Endothelial cell of umbilical vein (primary cell): ENCODE measurements around the gene TPPP2. TPM values are rescaled to one million over a fixed set of nuclear protein-coding genes. Genes with fewer than 3 reads are reported as not detected.

Experiments
- BruUV-seq: library from RNA; stranded (reverse); fragments of 400-500 nt; replicated peaks from 2 replicates; lab custom pipeline; 2021; lab: Mats Ljungman, UMichigan
- CTCF ChIA-PET: fragments of 300-600, 350-600 bp; sonication (Branson Sonifier 250); formaldehyde crosslinking; loops from one replicate; lab custom pipeline; 2021; ENCODE audit warnings: antibody characterized with exemption, inconsistent platforms; lab: Charles Lee
- POLR2A ChIA-PET: fragments of 300-600, 350-600 bp; sonication (Branson Sonifier 250); formaldehyde crosslinking; loops from one replicate; lab custom pipeline; 2021; ENCODE audit warnings: antibody characterized with exemption, inconsistent platforms; lab: Charles Lee
- DNase-seq: peaks from one replicate; pipeline ENCODE4 v3.0.0-alpha.2; 2011; ENCODE audit warnings: low read depth, low spot score
- FAIRE-seq: peaks from 2 replicates; lab custom pipeline; 2011; peaks lifted over from hg19 to GRCh38; lab: Jason Lieb, UNC
- H2AFZ ChIP-seq: 2 replicates; pipeline ENCODE4 v1.6.0; 2012; ENCODE audit warnings: low read depth, low read length, control low read depth, inconsistent platforms
- H3K27ac ChIP-seq: 2 replicates; pipeline ENCODE4 v1.5.1; 2011; ENCODE audit warnings: low read depth, mild to moderate bottlenecking, control low read depth, low read length, moderate library complexity; ENCODE audit not compliant: insufficient read depth
- H3K27me3 ChIP-seq, 2 experiments: 2 replicates each; pipeline versions ENCODE4 v1.6.0 to v1.6.1; 2011; ENCODE audit warnings: low read length in 2 of 2, mixed read lengths in 1 of 2; ENCODE audit not compliant: control insufficient read depth in 2 of 2, insufficient read depth in 2 of 2
- H3K36me3 ChIP-seq, 2 experiments: 2 replicates in 1 of 2; 3 replicates in 1 of 2; pipeline ENCODE4 v1.5.1; 2011; ENCODE audit warnings: low read length in 2 of 2, mild to moderate bottlenecking in 1 of 2, moderate library complexity in 1 of 2; ENCODE audit not compliant: control insufficient read depth in 2 of 2, insufficient read depth in 2 of 2; ENCODE audit errors: extremely low read depth in 1 of 2
- H3K4me1 ChIP-seq: 3 replicates; pipeline ENCODE4 v1.5.1; 2011; ENCODE audit warnings: mild to moderate bottlenecking, low read length; ENCODE audit not compliant: control insufficient read depth, insufficient read depth; ENCODE audit errors: extremely low read depth
- H3K4me2 ChIP-seq: 2 replicates; pipeline ENCODE4 v1.6.1; 2011; ENCODE audit warnings: low read length, control low read depth, mixed read lengths; ENCODE audit not compliant: insufficient read depth
- H3K4me3 ChIP-seq, 3 experiments: fragments of 200-600 bp in 1 of 3; sonication (generic), shearing (Covaris generic) in 1 of 3; replicated peaks in 1 of 3; 2 replicates each; pipeline ENCODE4 v1.5.1; 2011 to 2016; ENCODE audit warnings: control low read depth in 3 of 3, low read length in 3 of 3, mild to moderate bottlenecking in 2 of 3, inconsistent platforms in 1 of 3, low read depth in 1 of 3, moderate library complexity in 1 of 3; ENCODE audit not compliant: insufficient read depth in 1 of 3
- H3K79me2 ChIP-seq: 2 replicates; pipeline ENCODE4 v1.6.0; 2012; ENCODE audit warnings: low read length, inconsistent platforms; ENCODE audit not compliant: control insufficient read depth, insufficient read depth
- H3K9ac ChIP-seq: replicated peaks from 2 replicates; pipeline ENCODE3; 2011; ENCODE audit warnings: low read length, control low read depth; ENCODE audit not compliant: insufficient read depth; ENCODE audit errors: extremely low read depth
- H3K9me1 ChIP-seq: replicated peaks from 3 replicates; pipeline ENCODE4 v1.6.0; 2011; ENCODE audit warnings: mild to moderate bottlenecking, low read length; ENCODE audit not compliant: control insufficient read depth, insufficient read depth; ENCODE audit errors: extremely low read depth
- H3K9me3 ChIP-seq: replicated peaks from 2 replicates; pipeline ENCODE4 v1.5.1; 2012; ENCODE audit warnings: low read length, inconsistent platforms; ENCODE audit not compliant: control insufficient read depth, insufficient read depth
- H4K20me1 ChIP-seq: replicated peaks from 2 replicates; pipeline ENCODE3; 2011; ENCODE audit warnings: mild to moderate bottlenecking, low read length; ENCODE audit not compliant: control insufficient read depth, insufficient read depth; ENCODE audit errors: extremely low read depth
- CTCF ChIP-seq, 2 donors: IDR thresholded peaks; 1 replicate in 1 of 2; 2 replicates in 1 of 2; pipeline ENCODE4 v1.5.1; 2011; ENCODE audit warnings: low read length in 2 of 2, mild to moderate bottlenecking in 2 of 2, moderate library complexity in 2 of 2, control low read depth in 1 of 2, inconsistent platforms in 1 of 2, low read depth in 1 of 2; ENCODE audit not compliant: insufficient read depth in 1 of 2; ENCODE audit errors: extremely low read depth in 1 of 2
- EZH2 ChIP-seq: IDR thresholded peaks from 2 replicates; pipeline ENCODE4 v1.6.1; 2012; ENCODE audit warnings: borderline replicate concordance, low read depth, mild to moderate bottlenecking, moderate library complexity, low read length, inconsistent platforms; ENCODE audit not compliant: severe bottlenecking
- FOS ChIP-seq: IDR thresholded peaks from 2 replicates; pipeline ENCODE4 v1.6.1; 2011; ENCODE audit warnings: mild to moderate bottlenecking, low read length, moderate library complexity, borderline replicate concordance; ENCODE audit not compliant: insufficient read depth
- GATA2 ChIP-seq: IDR thresholded peaks from 2 replicates; pipeline ENCODE4 v1.7.0; 2011; ENCODE audit warnings: low read depth, mild to moderate bottlenecking, moderate library complexity, mixed read lengths, low read length; ENCODE audit not compliant: insufficient read length, insufficient read depth
- JUN ChIP-seq: IDR thresholded peaks from 2 replicates; pipeline ENCODE4 v1.6.1; 2011; ENCODE audit warnings: borderline replicate concordance, low read depth; ENCODE audit not compliant: insufficient read length, insufficient read depth
- MAX ChIP-seq: IDR thresholded peaks from 2 replicates; pipeline ENCODE4 v1.6.1; 2011; ENCODE audit not compliant: insufficient read depth, insufficient read length
- MYC ChIP-seq: IDR thresholded peaks from one replicate; pipeline ENCODE4 v1.6.1; 2011; ENCODE audit warnings: mild to moderate bottlenecking, low read depth, low read length
- POLR2A ChIP-seq: IDR thresholded peaks from 2 replicates; pipeline ENCODE4 v1.6.1; 2012; ENCODE audit warnings: low read depth, mild to moderate bottlenecking, control low read depth, low read length
- POLR2AphosphoS5 ChIP-seq: IDR thresholded peaks from 2 replicates; pipeline ENCODE4 v1.6.1; 2012; ENCODE audit warnings: low read depth, mild to moderate bottlenecking, control low read depth, low read length, moderate library complexity; ENCODE audit not compliant: insufficient read depth
- dilution Hi-C: fragments of 300-500 bp; cut with MboI; formaldehyde crosslinking; loops from one replicate; pipeline ENCODE4 v1.15.0; 2019; ENCODE audit warnings: low sequenced_read_pairs; ENCODE audit not compliant: extremely low pct_ligation_motif_present
- intact Hi-C: fragments of 100-400 bp; cut with micrococcal nuclease; formaldehyde crosslinking; loops from one replicate; pipeline ENCODE4 v1.10.0; 2022
- polyA plus RNA-seq, 4 experiments: library from polyadenylated mRNA; depleted of rRNA in 3 of 4; stranded (reverse) in 3 of 4; unstranded in 1 of 4; fragments of >200 nt; gene quantifications; 2 replicates each; pipeline versions ENCODE4 v1.2.1 to v1.2.3, GENCODE V29; 2011 to 2012; ENCODE audit warnings: missing spikeins in 1 of 4
- total RNA-seq: library from RNA; stranded (reverse); gene quantifications from 2 replicates; pipeline ENCODE4 v1.2.3, GENCODE V29; 2021

The TPPP2 gene
- total and polyA plus RNA-seq, 2 donors (not counting 3 experiments of a cell fraction or from before 2014, with no cell fraction given) = not detected

GRCh38 chr14:21048638-21049037 lies 18.6 kb downstream of the TPPP2 start:
- Histone ChIP-seq H3K36me3 (no peaks in the 10 kb centered on the region), H3K27me3 (peaks cover 23 to 24% of the 10 kb centered on the region in 2 experiments), H3K9ac (no peak overlapping the region), H2AFZ (no peak overlapping the region), H3K4me1 (no peaks in the 10 kb centered on the region), H4K20me1 (no peaks in the 10 kb centered on the region), H3K4me2 (no peak overlapping the region), H3K27ac (no peak overlapping the region), H3K9me3 (no peaks in the 10 kb centered on the region), H3K79me2 (no peaks in the 10 kb centered on the region), H3K4me3 (no peak overlapping the region), H3K9me1 (no peaks in the 10 kb centered on the region)
- POLR2A ChIA-PET = no interaction called here
- no peak for DNase-seq
- CTCF ChIA-PET = interaction anchor here (1.1 to 3.3 kb wide), 4 partner anchors 18 to 56 kb away, joined by 3 to 19 read pairs (median 7); no protein-coding TSS in a partner anchor
- BruUV-seq = no TSS peak
- TF ChIP-seq EZH2 (no peak), CTCF (IDR thresholded peaks at IDR 0.05; ENCODE audit: extremely low read depth in 1 of 2, insufficient read depth in 1 of 2, low read depth in 1 of 2, low read length in 2 of 2) (no peak), MYC (no peak), JUN (no peak), GATA2 (no peak), POLR2AphosphoS5 (no peak), POLR2A (no peak), FOS (no peak), MAX (no peak)
- dilution Hi-C loops (no loop called here), intact Hi-C loops (no loop called here)
- FAIRE-seq = no peak
